ENCODE measurements around the gene DDX24. TPM values are rescaled to one million over a fixed set of nuclear protein-coding genes. Genes with fewer than 3 reads are reported as not detected.
A peak's percentile ranks its signal among the peaks of the same experiment; 100 is the strongest.

Gene DDX24
- total and polyA plus RNA-seq, 12 donors: 221 to 616 (median 337) TPM

DNA sequence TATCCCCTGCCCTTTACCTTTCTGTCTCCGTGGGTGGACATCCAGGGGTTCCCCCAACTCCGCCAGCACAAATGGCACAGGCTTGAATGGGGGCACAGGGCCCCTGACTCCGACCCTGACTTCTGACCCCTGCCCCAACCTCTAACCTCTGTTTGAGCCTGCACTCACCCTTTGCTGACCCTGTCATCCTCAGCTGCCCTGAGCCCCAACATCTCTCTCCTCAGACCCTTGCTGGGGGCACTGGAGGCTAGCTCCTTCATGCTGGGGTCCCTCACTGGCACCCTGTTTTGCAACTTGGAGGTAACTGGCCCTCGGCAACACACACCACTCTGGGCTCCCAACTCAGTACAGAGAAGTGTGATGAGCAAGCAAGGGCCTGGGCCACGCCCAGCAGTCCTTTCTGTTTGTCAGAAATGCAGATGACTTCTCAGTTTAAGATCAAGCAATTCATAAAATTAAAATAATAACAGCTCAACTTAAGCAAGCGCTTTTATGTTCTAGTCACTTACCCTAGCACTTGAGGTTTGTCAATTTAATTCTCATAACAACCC, 31.6 kb upstream of the DDX24 start:
- peak in 3 of 7 donors; percentile 14 to 54 (median 20) for DNase-seq
- TF ChIP-seq CTCF (IDR thresholded peaks at IDR 0.05) (no peak), POLR2A (IDR thresholded peaks at IDR 0.05) (no peak)
- Histone ChIP-seq H3K4me1 (replicated peaks in 1 of 2) (peaks cover 53% of the 10 kb centered on the region in 2 donors), H3K9me3 (replicated peaks in 1 of 3) (no peaks in the 10 kb centered on the region), H3K27ac (peak overlapping the region in 4 of 5 donors; percentile 58 to 96 (median 72)), H3K27me3 (no peaks in the 10 kb centered on the region), H3K4me3 (peak overlapping the region in 1 of 4 donors; percentile 50), H3K36me3 (replicated peaks in 1 of 2) (no peaks in the 10 kb centered on the region)
- intact Hi-C loops (cut with DNase I): no loop called here
- WGBS, 4 donors: 74 to 81% (median 79%) methylated on average over 6 of the region's 6 CpGs

- H3K4me3 ChIP-seq: peak overlapping the region in 1 of 4 donors; percentile 50
- no peaks in the 10 kb centered on the region for H3K27me3 ChIP-seq
- 69 to 80% (median 76%) methylated on average over 13 to 20 of the region's 20 CpGs for WGBS, 4 donors
- intact Hi-C loops (cut with DNase I): no loop called here
- H3K4me1 ChIP-seq (replicated peaks in 1 of 2): peaks cover 53% of the 10 kb centered on the region in 2 donors
- H3K27ac ChIP-seq: peak overlapping the region in 4 of 5 donors; percentile 63 to 97 (median 96)
- DNase-seq: peak in 1 of 7 donors; percentile 55
- no peak for TF ChIP-seq CTCF (IDR thresholded peaks at IDR 0.05)
- no peak for TF ChIP-seq POLR2A (IDR thresholded peaks at IDR 0.05)
- H3K9me3 ChIP-seq (replicated peaks in 1 of 3): no peaks in the 10 kb centered on the region
- H3K36me3 ChIP-seq (replicated peaks in 1 of 2): no peaks in the 10 kb centered on the region
Observed at GRCh38 chr14:94111276-94112095, 30.5 kb upstream of the DDX24 start.

GRCh38 chr14:94110552-94111181, 29.7 kb upstream of the DDX24 start, which contains the start of gene IFI27:
IFI27 (plus strand) TSS chr14:94110736.
- peak; percentile 70 to 92 for TF ChIP-seq POLR2A (IDR thresholded peaks at IDR 0.05)
- TF ChIP-seq CTCF (IDR thresholded peaks at IDR 0.05): no peak
- intact Hi-C loops (cut with DNase I): no loop called here
- H3K9me3 ChIP-seq (replicated peaks in 1 of 3): no peaks in the 10 kb centered on the region
- H3K36me3 ChIP-seq (replicated peaks in 1 of 2): no peaks in the 10 kb centered on the region
- no peaks in the 10 kb centered on the region for H3K27me3 ChIP-seq
- peaks cover 52 to 53% of the 10 kb centered on the region in 2 donors for H3K4me1 ChIP-seq (replicated peaks in 1 of 2)
- peak; percentile 67 to 93 (median 90) for DNase-seq
- peak within 1 kb of the TSS; percentile 63 to 97 (median 95) for H3K27ac ChIP-seq
- H3K4me3 ChIP-seq: peak within 1 kb of the TSS in 1 of 4 donors; percentile 50
- WGBS, 4 donors: 43 to 55% (median 46%) methylated on average over 9 to 14 of the region's 14 CpGs

DNA sequence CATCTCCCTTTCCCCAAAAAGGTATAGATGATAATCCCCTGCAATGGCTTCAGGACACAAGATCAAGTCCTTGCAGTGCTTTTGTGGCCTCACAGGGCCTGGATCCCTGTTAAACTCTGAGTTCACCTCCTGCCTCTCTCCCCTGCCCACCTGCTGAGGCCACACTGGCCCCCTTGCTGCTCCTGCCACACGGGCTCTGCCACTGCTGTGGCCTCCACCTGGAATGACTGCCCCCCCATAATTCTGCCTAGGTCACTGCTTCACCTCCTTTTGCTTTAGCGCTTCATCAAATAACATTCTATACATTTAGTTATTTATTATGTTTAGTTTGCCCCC, 28.9 kb upstream of the DDX24 start:
- Histone ChIP-seq H3K27me3 (no peaks in the 10 kb centered on the region), H3K9me3 (replicated peaks in 1 of 3) (no peaks in the 10 kb centered on the region), H3K36me3 (replicated peaks in 1 of 2) (no peaks in the 10 kb centered on the region), H3K4me3 (peak overlapping the region in 1 of 4 donors; percentile 50), H3K27ac (peak overlapping the region; percentile 63 to 97 (median 95)), H3K4me1 (replicated peaks in 1 of 2) (peaks cover 44 to 46% of the 10 kb centered on the region in 2 donors)
- TF ChIP-seq CTCF (IDR thresholded peaks at IDR 0.05): no peak
- TF ChIP-seq POLR2A (IDR thresholded peaks at IDR 0.05): no peak
- WGBS, 4 donors: 68 to 84% (median 81%) methylated on average over 2 of the region's 2 CpGs
- peak in 2 of 7 donors; percentile 15 to 48 for DNase-seq
- intact Hi-C loops (cut with DNase I): no loop called here

Data from adrenal gland (tissue), 12 donors.